ENCODE data around the gene SLC38A6.
A peak's percentile ranks its signal among the peaks of the same experiment; 100 is the strongest.

SLC38A6 gene

GRCh38 chr14:60981633-60982455 is 799 bp downstream of the SLC38A6 start:
- no peak for DNase-seq

GRCh38 chr14:60984196-60984595 is 3.2 kb downstream of the SLC38A6 start:
- no peak for DNase-seq

GRCh38 chr14:60986500-60986899 is 5.5 kb downstream of the SLC38A6 start:
- no peak for DNase-seq

GRCh38 chr14:60989599-60989998 is 8.6 kb downstream of the SLC38A6 start:
- DNase-seq, result no peak

GRCh38 chr14:60998617-60999016 is 17.6 kb downstream of the SLC38A6 start:
- DNase-seq, result no peak

- DNase-seq, result no peak
Measured at GRCh38 chr14:60999536-60999935, 18.5 kb downstream of the SLC38A6 start.

GRCh38 chr14:61003571-61003970 is 22.5 kb downstream of the SLC38A6 start:
- no peak for DNase-seq

GRCh38 chr14:61019537-61019936 is 38.5 kb downstream of the SLC38A6 start:
- no peak for DNase-seq

GRCh38 chr14:61025251-61026223 is 44.5 kb downstream of the SLC38A6 start:
- DNase-seq, result peak; percentile 72

- DNase-seq, result no peak
Measured at GRCh38 chr14:61026526-61026925, 45.5 kb downstream of the SLC38A6 start.

- no peak for DNase-seq
Measured at GRCh38 chr14:61031026-61031425, 50.0 kb downstream of the SLC38A6 start.

- DNase-seq, result no peak
Measured at GRCh38 chr14:61033054-61033453, 52.0 kb downstream of the SLC38A6 start.

- DNase-seq, result no peak
Measured at GRCh38 chr14:61033855-61034254, 52.8 kb downstream of the SLC38A6 start.

- DNase-seq, result peak; percentile 25
Measured at GRCh38 chr14:61034416-61035120, 53.5 kb downstream of the SLC38A6 start.

- DNase-seq, result no peak
Measured at GRCh38 chr14:61037215-61037614, 56.2 kb downstream of the SLC38A6 start.

GRCh38 chr14:61041704-61042103 is 60.7 kb downstream of the SLC38A6 start:
- DNase-seq, result no peak

- DNase-seq, result no peak
Measured at GRCh38 chr14:61042220-61042619, 61.2 kb downstream of the SLC38A6 start.

- no peak for DNase-seq
Measured at GRCh38 chr14:61043506-61043905, 62.5 kb downstream of the SLC38A6 start.

GRCh38 chr14:61047021-61047420 is 66.0 kb downstream of the SLC38A6 start:
- DNase-seq, result no peak

- no peak for DNase-seq
Measured at GRCh38 chr14:61048640-61049039, 67.6 kb downstream of the SLC38A6 start.

- DNase-seq, result no peak
Measured at GRCh38 chr14:61050417-61050816, 69.4 kb downstream of the SLC38A6 start.

GRCh38 chr14:61051051-61051450 is 70.0 kb downstream of the SLC38A6 start:
- peak; percentile 77 for DNase-seq

- DNase-seq, result no peak
Measured at GRCh38 chr14:61051621-61052020, 70.6 kb downstream of the SLC38A6 start.

All from right hindlimb (tissue), 1 donor.